Stimulated activated CD4-positive, alpha-beta T cell treated with anti-CD3 and anti-CD28 coated beads, Interleukin-12 subunit alpha, Interleukin-12 subunit beta, amount 100 ng/mL, for 4 hours (primary cell): ENCODE results near the gene LRRC2.
"Not testable (repeated sequence)": the region's sequence is repeated elsewhere in the genome, so short reads cannot be mapped to it uniquely, and the experiment has no call there.

Experiments
- DNase-seq: peaks from one replicate; pipeline ENCODE4 v3.0.0-alpha.2; 2020

The LRRC2 gene

GRCh38 chr3:46566040-46566641 lies at the start of gene LRRC2:
Gene LRRC2, minus strand, starts transcription at chr3:46566302. Its CDS starts 14,711 bp downstream, at chr3:46551591.
- peak; percentile 24 for DNase-seq

- no peak for DNase-seq
Measured at GRCh38 chr3:46615050-46615775, 49.1 kb upstream of the LRRC2 start.

- DNase-seq: no peak
Measured at GRCh38 chr3:46614431-46614830, 48.3 kb upstream of the LRRC2 start.

- no peak for DNase-seq
Measured at GRCh38 chr3:46613313-46614005, 47.4 kb upstream of the LRRC2 start.

GRCh38 chr3:46612324-46612723 lies 46.2 kb upstream of the LRRC2 start, which contains the start of gene FAM240A:
Gene FAM240A, plus strand, starts transcription at chr3:46612525. Its CDS starts 159 bp downstream, at chr3:46612684.
- no peak for DNase-seq

- DNase-seq: no peak
Measured at GRCh38 chr3:46609944-46610722, 44.0 kb upstream of the LRRC2 start.

GRCh38 chr3:46609212-46609721 lies 43.2 kb upstream of the LRRC2 start:
- no peak for DNase-seq

- no peak for DNase-seq
Measured at GRCh38 chr3:46607603-46608028, 41.5 kb upstream of the LRRC2 start.

- no peak for DNase-seq
Measured at GRCh38 chr3:46604127-46604526, 38.0 kb upstream of the LRRC2 start.

GRCh38 chr3:46603446-46604046 lies 37.4 kb upstream of the LRRC2 start:
- DNase-seq: no peak

- DNase-seq: no peak
Measured at GRCh38 chr3:46599590-46599989, 33.5 kb upstream of the LRRC2 start.

GRCh38 chr3:46595819-46596314 lies 29.8 kb upstream of the LRRC2 start:
- DNase-seq: no peak

- DNase-seq: no peak
Measured at GRCh38 chr3:46594723-46595122, 28.6 kb upstream of the LRRC2 start.

- no peak for DNase-seq
Measured at GRCh38 chr3:46593979-46594378, 27.9 kb upstream of the LRRC2 start.

- DNase-seq: no peak
Measured at GRCh38 chr3:46593274-46593862, 27.3 kb upstream of the LRRC2 start.

GRCh38 chr3:46587268-46587667 lies 21.2 kb upstream of the LRRC2 start:
- DNase-seq: not testable (repeated sequence)

- DNase-seq: no peak
Measured at GRCh38 chr3:46586738-46587246, 20.7 kb upstream of the LRRC2 start.

- no peak for DNase-seq
Measured at GRCh38 chr3:46585799-46586693, 19.9 kb upstream of the LRRC2 start.

GRCh38 chr3:46584598-46585467 lies 18.7 kb upstream of the LRRC2 start:
- no peak for DNase-seq
